OCI-LY1 (cell line): Measurements from ENCODE around the gene FMC1.
"Not testable (repeated sequence)": the region's sequence is repeated elsewhere in the genome, so short reads cannot be mapped to it uniquely, and the experiment has no call there.

Source experiments
- EZH2 ChIP-seq: fragments of 200-600 bp; sonication (generic), shearing (Covaris generic); IDR thresholded peaks from 2 replicates; pipeline ENCODE4 v1.8.0; 2017; ENCODE audit warnings: borderline replicate concordance, mixed run types, mild to moderate bottlenecking, antibody characterized with exemption, low read length, moderate library complexity, mixed read lengths
- TF ChIP-seq, protein P1 (sequence below): fragments of 200-600 bp; sonication (generic), shearing (Covaris generic); IDR thresholded peaks from 2 replicates; pipeline ENCODE4 v1.5.1; 2017; ENCODE audit warnings: mild to moderate bottlenecking, antibody characterized with exemption, low read length, moderate library complexity, mixed read lengths

- TF ChIP-seq, protein P1, sequence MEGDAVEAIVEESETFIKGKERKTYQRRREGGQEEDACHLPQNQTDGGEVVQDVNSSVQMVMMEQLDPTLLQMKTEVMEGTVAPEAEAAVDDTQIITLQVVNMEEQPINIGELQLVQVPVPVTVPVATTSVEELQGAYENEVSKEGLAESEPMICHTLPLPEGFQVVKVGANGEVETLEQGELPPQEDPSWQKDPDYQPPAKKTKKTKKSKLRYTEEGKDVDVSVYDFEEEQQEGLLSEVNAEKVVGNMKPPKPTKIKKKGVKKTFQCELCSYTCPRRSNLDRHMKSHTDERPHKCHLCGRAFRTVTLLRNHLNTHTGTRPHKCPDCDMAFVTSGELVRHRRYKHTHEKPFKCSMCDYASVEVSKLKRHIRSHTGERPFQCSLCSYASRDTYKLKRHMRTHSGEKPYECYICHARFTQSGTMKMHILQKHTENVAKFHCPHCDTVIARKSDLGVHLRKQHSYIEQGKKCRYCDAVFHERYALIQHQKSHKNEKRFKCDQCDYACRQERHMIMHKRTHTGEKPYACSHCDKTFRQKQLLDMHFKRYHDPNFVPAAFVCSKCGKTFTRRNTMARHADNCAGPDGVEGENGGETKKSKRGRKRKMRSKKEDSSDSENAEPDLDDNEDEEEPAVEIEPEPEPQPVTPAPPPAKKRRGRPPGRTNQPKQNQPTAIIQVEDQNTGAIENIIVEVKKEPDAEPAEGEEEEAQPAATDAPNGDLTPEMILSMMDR = not testable (repeated sequence)
- TF ChIP-seq EZH2 = not testable (repeated sequence)
Observed at GRCh38 chr7:139324709-139325108, 16.4 kb upstream of the FMC1 start.
